HG02759 (cell line): ENCODE data around the gene TGFBR3L.

ENCODE experiments used
- ATAC-seq: cut with Tn5 transposase; IDR thresholded peaks from one replicate; pipeline ENCODE4 v1.9.1; 2021; ENCODE audit warnings: mild to moderate bottlenecking, moderate library complexity; ENCODE audit not compliant: unreplicated experiment

The TGFBR3L gene

DNA sequence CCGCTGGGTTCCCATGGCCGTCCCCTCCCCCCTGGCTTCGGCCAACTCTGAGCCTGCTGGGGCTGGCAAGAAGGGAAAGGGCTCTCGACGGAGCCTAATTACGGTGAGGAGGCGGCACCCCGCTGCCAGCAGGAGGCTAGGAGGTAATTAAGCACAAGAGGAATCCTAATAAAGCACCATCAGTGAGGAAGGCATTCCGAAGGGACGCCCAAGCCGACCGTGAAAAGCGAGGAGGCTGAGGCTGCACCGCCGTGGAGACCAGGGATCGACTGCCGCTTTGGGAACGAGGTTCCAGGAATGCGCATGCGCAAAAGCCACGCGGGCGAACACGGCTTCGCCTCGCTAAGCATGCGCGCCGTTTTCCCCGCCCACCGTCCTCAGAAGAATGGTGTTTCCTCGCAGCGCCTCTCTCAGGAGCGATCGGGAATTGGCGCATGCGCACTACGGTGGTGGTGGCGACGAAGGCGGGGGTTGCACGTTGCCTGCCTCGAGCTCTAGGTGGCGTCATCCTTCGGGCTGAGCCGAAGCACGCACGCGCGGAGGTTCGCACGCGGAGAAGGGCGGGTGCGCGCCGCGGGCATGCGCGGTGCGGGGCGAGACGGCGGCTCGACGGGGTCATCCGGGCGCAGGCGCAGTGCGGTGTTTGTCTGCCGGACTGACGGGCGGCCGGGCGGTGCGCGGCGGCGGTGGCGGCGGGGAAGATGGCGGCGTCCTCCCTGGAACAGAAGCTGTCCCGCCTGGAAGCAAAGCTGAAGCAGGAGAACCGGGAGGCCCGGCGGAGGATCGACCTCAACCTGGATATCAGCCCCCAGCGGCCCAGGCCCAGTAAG lies 11.2 kb upstream of the TGFBR3L start, which contains the start of gene MAP2K7:
MAP2K7 (plus strand) TSS at position 634 of the 830 bp plus-strand sequence; CDS start at position 702, 68 bp downstream.
- peak; percentile 89 for ATAC-seq

DNA sequence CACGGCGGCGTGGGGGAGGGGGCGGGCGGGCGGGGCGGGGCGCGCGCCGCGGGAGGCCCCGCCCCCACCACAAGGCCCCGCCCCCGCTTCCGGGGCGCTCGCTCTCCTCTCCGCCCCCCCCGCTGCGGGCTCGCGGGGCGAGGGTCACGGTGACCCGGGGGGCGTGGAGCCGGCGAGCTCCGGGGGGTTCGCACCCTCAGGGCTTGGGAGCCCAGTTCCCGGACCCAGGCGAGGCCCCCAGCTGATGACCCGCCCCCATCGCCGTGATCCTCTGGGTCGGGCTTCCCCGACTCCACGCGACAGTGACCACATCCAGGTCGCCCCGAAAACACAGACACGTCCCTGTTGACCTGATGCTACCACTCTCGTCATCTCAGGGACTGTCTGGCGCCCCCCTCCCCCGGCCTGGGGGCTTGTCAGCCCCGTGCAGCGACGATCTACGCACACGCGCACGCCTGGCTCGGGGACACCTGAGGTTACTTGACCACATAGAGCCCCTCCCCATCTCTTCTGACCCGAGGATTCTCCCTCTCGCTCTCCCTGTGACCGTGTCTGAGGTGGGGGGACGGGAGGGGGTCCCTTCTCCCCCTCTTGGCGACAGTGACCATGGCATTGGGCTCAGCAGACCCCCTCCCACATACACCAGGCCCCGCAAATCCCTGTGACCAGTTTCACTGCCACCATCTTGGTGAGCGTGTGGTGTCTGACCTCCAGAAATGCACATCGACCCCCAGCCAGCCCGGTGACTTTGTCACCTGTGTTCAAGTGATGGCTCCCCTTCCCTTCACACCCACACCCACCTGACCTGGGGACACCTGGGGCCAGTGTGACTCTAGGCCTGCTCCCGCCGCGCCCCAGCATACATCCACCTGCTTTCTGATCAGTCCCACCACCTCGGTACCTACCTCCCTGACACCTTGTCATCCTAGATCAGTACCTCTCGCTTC lies 10.3 kb upstream of the TGFBR3L start:
- peak; percentile 41 for ATAC-seq

DNA sequence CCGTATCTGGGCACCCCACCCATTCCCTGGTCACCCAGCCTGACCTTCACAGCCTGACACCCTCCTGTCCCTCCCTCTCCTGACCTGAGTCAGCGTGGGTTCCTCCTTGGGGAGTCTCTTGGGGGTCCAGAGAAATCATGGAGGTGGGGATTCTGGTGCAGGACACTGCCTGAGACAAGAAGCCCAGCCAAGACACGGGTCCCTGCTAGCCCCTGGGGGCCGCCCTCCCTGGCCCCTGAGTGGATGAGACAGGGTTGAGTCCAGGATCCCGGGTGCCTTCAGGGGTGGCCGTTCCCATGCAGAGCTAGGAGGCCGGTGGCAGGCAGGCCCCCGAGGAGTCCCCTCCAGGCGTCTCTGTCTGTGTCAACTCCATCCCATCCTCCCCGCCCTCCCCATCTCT lies 9.4 kb upstream of the TGFBR3L start:
- no peak for ATAC-seq

DNA sequence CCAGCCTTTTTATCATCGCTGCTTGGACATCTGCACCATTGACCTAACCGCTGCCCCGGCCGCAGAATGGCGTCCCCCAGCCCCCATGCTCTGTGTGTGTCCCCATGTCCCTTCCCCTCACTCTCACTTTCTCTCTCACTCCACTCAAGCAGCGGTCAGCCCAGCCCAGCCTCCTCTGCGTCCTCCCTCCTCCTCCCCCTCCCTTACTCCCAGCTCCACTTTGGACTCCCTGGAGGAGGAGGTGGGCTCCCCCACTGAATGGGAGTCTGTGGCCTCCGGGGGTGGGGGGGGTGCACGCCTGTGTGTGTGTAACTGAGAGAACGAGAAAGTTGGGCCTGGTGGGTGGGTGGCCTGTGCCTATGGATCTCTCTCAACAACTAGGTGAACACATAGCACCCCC lies 8.8 kb upstream of the TGFBR3L start:
- ATAC-seq, result no peak

DNA sequence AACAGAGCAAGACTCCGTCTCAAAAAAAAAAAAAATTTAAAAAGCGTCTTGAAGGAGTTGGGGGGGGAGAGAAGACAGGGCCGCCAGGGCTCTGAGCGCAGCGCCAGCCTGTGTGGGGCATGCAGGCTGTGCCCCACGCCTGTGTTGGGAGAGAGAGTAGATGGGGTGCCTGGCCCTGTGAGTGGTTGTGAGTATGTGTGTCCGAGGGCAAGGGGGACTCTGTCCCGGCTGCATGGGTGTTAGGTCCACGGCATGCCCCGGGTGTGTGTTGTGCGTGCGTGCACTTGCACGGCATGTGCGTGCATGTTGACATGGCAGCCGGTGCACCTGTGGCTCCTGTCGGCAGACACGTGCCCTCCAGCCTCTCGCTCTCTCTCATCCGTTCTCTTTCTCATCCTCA lies 7.5 kb upstream of the TGFBR3L start:
- no peak for ATAC-seq

DNA sequence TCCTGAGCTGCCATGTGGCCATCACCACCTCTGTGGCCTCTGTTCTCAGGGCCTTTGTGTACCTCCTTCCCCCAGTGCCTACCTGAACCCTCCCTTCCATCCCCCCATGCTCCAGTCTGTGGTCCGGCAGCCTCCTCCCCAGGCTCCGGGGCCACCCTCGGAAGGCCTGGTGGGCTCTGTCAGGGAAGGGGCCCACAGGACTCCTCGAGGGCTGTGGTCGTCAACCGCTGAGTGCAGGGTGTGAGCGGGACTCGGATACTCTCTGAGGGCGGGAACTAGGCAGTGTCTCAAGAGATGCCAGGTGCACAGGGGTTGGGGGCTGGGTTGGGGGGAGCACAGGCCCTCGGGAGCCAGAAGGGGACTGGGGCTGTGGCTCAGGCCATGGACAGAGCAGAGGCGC lies 7.1 kb upstream of the TGFBR3L start:
- no peak for ATAC-seq

DNA sequence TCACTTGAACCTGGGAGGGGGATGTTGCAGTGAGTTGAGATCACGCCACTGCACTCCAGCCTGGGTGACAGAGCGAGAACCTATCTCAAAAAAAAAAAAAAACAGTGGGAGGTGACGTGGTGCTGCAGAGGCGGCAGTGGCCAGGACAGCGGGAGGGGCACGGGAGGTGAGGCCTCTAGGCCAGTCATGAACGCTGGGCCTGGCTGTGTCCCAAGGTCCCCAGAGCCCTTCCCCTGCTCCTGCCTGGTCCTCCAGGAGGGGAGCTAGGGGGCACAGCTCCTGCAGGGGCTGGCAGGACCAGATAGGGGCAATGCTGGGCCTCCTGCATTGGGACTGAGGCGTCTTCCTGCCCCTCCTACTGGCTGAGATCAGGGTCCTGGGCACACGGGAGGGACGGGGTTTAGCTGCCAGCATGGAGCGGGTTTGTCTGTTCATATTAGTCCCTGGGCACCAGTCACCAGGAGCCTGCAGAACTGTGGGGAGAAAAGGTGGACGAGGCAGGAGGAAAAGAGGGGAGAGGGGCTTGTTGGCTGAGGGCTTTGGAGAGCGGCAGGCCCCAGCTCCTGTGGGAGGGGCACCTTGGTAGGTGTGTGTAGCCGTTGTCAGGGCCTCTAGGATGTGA lies 6.4 kb upstream of the TGFBR3L start:
- ATAC-seq, result no peak

DNA sequence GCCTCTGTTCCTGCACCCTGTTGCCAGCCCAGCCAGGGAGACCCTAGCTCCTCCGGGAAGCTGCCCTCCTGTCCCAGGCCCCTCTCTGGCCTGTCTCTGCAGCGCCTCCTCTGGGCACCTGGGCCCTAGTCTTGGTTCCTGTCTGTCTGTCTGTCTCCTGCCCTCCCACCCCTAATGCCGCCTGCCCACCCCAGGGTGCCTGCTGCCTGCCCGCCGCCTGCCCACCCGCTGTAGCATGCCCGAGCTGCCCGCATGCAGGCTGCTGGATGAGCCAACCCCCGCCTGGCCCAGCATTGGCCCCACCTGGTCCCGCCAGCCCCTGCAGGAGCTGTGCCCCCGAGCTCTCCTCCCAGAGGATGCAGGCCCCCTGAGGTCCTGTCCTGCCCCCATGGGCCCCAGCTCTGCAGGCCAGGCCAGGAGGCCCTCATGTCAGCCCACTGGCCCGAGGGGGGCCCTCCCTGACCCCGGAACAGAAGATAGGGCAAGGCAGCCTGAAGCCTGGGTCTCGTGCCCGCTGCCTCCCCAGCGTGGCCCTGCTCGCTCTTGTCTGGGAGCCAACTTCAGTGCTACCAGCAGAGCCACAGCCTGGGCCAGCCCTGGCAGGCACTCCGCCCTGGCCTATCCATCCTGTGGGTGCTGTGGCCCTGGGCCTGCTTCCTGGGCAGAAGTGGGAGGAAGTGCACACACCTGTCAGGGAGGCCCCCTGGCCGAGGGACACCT lies 5.7 kb upstream of the TGFBR3L start:
- ATAC-seq, result no peak

DNA sequence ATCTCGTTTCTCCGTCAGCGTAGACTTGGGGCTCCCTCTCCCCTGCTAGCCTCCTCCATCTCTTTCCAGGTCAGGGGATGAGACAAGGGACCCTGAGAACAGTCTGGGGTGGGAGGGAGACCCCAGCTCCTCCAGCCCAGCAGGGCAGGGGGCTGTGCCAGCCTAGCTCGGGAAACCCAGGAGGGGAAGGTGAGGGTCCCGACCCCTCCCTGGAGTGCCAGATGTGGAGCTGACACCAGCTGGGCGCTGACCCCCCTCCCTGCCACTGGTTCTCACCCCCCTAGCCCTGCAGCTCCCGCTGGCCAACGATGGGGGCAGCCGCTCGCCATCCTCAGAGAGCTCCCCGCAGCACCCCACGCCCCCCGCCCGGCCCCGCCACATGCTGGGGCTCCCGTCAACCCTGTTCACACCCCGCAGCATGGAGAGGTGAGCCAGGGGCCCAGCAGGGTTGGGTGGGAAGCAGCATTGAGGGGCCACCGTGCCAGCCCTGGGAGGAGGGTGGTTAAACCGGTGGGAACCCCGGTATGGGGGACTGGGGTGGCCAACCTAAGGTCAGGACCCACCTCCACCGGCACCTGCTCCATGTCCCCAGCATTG lies 5.1 kb upstream of the TGFBR3L start:
- ATAC-seq, result no peak

DNA sequence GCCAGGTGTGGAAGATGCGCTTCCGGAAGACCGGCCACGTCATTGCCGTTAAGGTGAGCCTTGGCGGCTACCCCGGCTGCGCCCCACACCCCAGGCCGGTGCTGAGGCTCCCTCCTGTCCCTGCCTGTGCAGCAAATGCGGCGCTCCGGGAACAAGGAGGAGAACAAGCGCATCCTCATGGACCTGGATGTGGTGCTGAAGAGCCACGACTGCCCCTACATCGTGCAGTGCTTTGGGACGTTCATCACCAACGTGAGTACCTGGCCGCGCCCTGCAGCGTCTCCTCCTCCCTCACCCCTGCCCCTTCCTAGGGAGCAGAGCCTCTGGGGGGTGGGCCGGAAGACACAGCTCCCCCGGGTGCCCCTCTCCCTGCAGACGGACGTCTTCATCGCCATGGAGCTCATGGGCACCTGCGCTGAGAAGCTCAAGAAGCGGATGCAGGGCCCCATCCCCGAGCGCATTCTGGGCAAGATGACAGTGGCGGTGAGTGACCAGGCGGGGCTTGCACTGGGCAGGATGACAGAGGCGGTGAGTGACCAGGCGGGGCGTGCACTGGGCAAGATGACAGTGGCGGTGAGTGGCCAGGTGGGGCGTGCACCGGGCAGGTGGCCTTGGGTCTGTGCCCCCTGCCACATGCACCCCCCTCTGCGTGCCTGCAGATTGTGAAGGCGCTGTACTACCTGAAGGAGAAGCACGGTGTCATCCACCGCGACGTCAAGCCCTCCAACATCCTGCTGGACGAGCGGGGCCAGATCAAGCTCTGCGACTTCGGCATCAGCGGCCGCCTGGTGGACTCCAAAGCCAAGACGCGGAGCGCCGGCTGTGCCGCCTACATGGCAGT lies 4.1 kb upstream of the TGFBR3L start:
- no peak for ATAC-seq

DNA sequence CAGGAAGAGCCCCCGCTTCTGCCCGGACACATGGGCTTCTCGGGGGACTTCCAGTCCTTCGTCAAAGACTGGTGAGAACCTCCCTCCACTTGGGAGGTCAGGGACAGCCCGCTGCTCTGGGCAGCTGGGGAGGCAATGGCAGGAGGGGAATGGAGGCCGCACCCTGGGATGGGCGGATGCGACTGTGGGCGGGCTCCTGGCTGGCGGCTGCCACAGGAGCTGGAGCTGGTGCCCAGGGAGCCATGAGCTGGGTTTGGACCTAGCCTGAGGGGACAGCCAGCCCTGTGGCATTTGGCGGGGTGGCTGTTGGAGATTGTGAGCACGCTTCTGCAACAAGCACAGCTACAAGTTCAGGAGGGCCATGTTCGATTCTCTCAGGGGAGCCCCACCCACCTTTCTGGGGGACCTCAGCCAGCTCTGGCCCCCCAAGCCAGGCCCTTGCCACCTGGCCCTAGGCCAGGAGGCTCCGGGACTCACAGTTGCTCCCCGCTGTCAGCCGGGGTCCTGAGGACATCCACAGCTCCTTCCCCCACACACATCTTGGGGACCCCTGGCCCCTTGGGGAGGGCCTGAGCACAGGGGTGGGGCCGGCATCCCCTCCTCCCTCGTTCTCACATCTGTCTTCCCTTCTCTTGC lies 3.0 kb upstream of the TGFBR3L start:
- no peak for ATAC-seq

DNA sequence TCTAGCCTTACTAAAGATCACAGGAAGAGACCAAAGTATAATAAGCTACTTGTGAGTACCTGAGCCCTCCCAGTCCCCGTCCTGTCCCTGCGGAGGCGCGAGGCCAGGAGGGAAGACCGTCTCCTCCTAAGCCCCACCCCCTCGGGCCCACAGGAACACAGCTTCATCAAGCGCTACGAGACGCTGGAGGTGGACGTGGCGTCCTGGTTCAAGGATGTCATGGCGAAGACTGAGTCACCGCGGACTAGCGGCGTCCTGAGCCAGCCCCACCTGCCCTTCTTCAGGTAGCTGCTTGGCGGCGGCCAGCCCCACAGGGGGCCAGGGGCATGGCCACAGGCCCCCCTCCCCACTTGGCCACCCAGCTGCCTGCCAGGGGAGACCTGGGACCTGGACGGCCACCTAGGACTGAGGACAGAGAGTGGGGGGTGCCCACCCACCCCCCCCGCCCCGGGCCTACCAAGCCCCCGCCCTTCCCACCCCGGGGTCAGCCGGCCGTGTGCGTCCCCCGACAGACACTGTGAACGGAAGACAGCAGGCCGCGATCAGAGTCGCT lies 2.4 kb upstream of the TGFBR3L start:
- ATAC-seq, result no peak

DNA sequence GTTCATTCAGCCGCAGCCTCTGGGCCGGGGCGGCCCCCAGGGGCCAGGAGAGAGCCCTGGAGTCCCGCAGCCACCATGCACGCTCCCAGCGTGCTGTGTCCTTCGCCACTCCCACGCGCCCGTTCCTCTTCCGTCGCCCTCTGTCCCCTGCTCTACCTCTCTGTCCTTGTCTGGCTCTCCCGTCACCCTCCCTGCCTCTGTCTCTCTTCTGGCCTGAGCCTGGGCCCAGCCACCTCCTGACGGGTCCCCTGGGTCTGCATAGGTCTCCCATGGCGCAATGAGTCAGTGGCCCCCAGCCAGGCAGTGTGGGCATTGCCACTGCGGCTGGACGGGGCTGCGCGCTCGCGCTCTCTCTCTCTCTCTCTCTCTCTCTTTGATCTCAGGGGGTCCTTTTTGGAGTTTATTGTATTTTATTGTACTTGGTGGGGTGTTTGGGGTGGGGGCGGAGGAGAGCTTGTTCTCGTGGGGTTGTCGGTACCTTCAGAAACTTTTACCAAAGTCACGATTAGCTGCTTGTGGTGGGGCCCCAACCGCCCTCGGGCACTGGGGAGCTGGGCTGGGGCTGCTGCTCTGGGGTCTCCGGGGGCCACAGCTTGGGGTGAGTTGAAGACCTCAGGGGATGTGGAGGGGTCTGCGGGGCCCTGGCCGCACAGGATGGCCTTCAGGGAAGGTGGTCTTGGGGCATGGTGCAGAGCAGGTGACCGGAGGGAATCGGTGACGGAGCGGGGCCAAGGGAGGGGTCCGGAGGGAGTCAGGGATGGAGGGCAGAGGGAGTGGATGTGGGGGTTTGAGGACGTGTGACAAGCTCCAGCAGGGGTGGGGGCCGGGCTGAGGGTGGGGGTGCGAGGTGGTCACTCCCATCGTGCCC lies 1.7 kb upstream of the TGFBR3L start:
- no peak for ATAC-seq

DNA sequence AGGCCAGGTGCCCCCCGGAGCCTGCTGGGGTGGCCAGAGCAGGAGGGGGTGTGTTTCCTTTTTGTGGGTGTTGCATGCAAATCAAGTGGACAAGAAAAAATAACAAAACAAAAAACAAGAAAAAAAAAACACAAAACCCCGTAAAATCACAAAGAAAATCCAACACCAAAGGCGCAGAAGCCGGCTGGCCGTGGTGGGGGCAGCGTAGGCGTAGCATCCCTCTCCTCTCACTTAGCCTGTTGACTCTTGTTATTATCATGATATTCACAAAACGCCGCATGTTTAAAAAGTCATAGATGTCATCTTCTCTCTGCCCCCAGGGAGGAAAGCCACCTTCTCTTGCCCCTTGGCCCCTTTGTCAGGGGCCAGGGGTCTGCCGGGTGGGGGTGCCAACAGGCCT lies 978 bp upstream of the TGFBR3L start:
- no peak for ATAC-seq

DNA sequence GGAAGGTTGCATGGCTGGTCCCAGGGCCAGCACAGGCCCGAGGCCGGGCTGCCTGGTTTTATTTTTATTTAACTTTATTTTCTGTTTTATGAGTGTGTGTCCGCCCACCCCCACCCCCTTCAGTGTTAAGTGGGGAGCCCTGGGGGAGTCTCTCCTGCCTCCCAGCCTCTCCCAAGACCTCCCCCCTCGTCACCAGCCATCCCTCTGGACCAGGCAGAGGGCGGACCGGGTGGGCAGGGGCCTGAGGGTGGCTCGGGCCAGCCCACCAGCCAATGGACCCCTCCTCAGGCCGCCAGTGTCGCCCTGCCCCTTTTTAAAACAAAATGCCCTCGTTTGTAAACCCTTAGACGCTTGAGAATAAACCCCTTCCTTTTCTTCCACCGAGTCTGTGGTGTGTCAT lies 531 bp upstream of the TGFBR3L start:
- no peak for ATAC-seq

DNA sequence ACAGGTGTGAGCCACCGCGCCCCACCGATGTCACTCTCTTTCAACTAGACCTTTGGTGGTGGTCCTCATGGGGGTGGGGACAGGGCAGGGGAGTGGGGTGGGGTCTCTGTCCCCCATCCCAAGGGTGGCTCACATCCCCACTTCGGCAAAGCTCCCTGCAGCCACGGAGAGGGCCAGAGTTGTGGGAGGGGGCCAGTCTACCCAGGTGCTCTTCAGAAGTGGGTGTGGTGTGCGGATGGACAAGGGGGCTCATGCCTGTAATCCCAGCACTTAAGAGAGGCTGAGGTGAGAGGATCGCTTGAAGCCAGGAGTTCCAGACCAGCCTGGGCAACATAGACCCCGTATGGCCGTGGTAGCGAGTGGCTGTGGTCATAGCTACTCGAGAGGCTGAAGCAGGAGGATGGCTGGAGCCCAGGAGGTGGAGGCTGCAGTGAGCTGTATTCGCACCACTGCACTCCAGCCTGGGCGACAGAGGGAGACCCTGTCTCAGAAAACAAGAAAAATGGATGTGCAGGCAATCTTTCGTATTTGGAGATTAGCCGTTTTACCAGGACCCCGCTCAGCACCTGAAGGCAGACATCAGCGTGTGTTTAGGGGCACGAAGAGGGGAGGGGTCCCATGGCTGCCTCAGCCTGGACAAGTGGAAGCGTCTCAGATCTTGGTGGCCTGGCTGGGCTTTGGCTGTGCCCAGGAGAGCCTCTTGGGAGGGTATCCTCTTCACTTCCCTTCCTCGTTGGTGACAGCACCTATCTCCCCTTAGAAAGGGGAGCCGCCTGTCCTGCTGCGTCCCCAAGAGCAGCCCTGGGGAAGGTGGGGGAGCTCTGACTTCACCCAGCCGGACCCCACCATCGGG lies 846 bp downstream of the TGFBR3L start:
- ATAC-seq, result no peak
